ENCODE data around the gene PPP2R5E.

Gene PPP2R5E

GRCh38 chr14:63362389-63362819, 180.8 kb downstream of the PPP2R5E start:
- no peak overlapping the region for H3K9ac ChIP-seq (ENCODE audit: low read depth, low read length)
- no peak overlapping the region for H3K4me2 ChIP-seq (ENCODE audit: low read length)
- H3K4me3 ChIP-seq (ENCODE audit: low read length): no peak overlapping the region
- H3K4me1 ChIP-seq (ENCODE audit: control insufficient read depth, insufficient read depth, low read length): no peaks in the 10 kb centered on the region
- no peaks in the 10 kb centered on the region for H3K36me3 ChIP-seq (ENCODE audit: insufficient read depth, low read length)
- H3K9me3 ChIP-seq (replicated peaks; ENCODE audit: low read length): no peaks in the 10 kb centered on the region
- no peaks in the 10 kb centered on the region for H3K27me3 ChIP-seq (ENCODE audit: control insufficient read depth, insufficient read depth, low read length)

- H3K27me3 ChIP-seq (ENCODE audit: control insufficient read depth, insufficient read depth, low read length): no peaks in the 10 kb centered on the region
- no peak overlapping the region for H3K4me3 ChIP-seq (ENCODE audit: low read length)
- no peaks in the 10 kb centered on the region for H3K9me3 ChIP-seq (replicated peaks; ENCODE audit: low read length)
- H3K36me3 ChIP-seq (ENCODE audit: insufficient read depth, low read length): no peaks in the 10 kb centered on the region
- no peaks in the 10 kb centered on the region for H3K4me1 ChIP-seq (ENCODE audit: control insufficient read depth, insufficient read depth, low read length)
- H3K9ac ChIP-seq (ENCODE audit: low read depth, low read length): no peak overlapping the region
- H3K4me2 ChIP-seq (ENCODE audit: low read length): no peak overlapping the region
These were observed 181.4 kb downstream of the PPP2R5E start for GRCh38 chr14:63361790-63362189.

GRCh38 chr14:63357841-63358240, 185.3 kb downstream of the PPP2R5E start:
- H3K4me3 ChIP-seq (ENCODE audit: low read length): no peak overlapping the region
- H3K9ac ChIP-seq (ENCODE audit: low read depth, low read length): no peak overlapping the region
- no peaks in the 10 kb centered on the region for H3K4me1 ChIP-seq (ENCODE audit: control insufficient read depth, insufficient read depth, low read length)
- peaks cover 7% of the 10 kb centered on the region for H3K27me3 ChIP-seq (ENCODE audit: control insufficient read depth, insufficient read depth, low read length)
- no peaks in the 10 kb centered on the region for H3K36me3 ChIP-seq (ENCODE audit: insufficient read depth, low read length)
- H3K4me2 ChIP-seq (ENCODE audit: low read length): no peak overlapping the region
- no peaks in the 10 kb centered on the region for H3K9me3 ChIP-seq (replicated peaks; ENCODE audit: low read length)

GRCh38 chr14:63345826-63346225, 197.4 kb downstream of the PPP2R5E start:
- no peaks in the 10 kb centered on the region for H3K36me3 ChIP-seq (ENCODE audit: insufficient read depth, low read length)
- peaks cover 5% of the 10 kb centered on the region for H3K4me1 ChIP-seq (ENCODE audit: control insufficient read depth, insufficient read depth, low read length)
- H3K4me2 ChIP-seq (ENCODE audit: low read length): no peak overlapping the region
- H3K9ac ChIP-seq (ENCODE audit: low read depth, low read length): no peak overlapping the region
- H3K9me3 ChIP-seq (replicated peaks; ENCODE audit: low read length): no peaks in the 10 kb centered on the region
- H3K27me3 ChIP-seq (ENCODE audit: control insufficient read depth, insufficient read depth, low read length): peaks cover 4% of the 10 kb centered on the region
- H3K4me3 ChIP-seq (ENCODE audit: low read length): no peak overlapping the region

GRCh38 chr14:63344336-63344735, 198.8 kb downstream of the PPP2R5E start:
- Histone ChIP-seq H3K27me3 (ENCODE audit: control insufficient read depth, insufficient read depth, low read length) (peaks cover 4% of the 10 kb centered on the region), H3K9ac (ENCODE audit: low read depth, low read length) (no peak overlapping the region)

GRCh38 chr14:63343878-63344277, 199.3 kb downstream of the PPP2R5E start:
- no peaks in the 10 kb centered on the region for H3K36me3 ChIP-seq (ENCODE audit: insufficient read depth, low read length)
- no peaks in the 10 kb centered on the region for H3K9me3 ChIP-seq (replicated peaks; ENCODE audit: low read length)
- no peak overlapping the region for H3K4me2 ChIP-seq (ENCODE audit: low read length)
- no peak overlapping the region for H3K4me3 ChIP-seq (ENCODE audit: low read length)
- no peak overlapping the region for H3K9ac ChIP-seq (ENCODE audit: low read depth, low read length)
- H3K4me1 ChIP-seq (ENCODE audit: control insufficient read depth, insufficient read depth, low read length): peaks cover 5% of the 10 kb centered on the region
- H3K27me3 ChIP-seq (ENCODE audit: control insufficient read depth, insufficient read depth, low read length): peaks cover 4% of the 10 kb centered on the region

More at GRCh38 chr14:63344336-63344735, 198.8 kb downstream of the PPP2R5E start:
- Histone ChIP-seq H3K4me3 (ENCODE audit: low read length) (no peak overlapping the region), H3K4me2 (ENCODE audit: low read length) (no peak overlapping the region), H3K4me1 (ENCODE audit: control insufficient read depth, insufficient read depth, low read length) (peaks cover 5% of the 10 kb centered on the region), H3K9me3 (replicated peaks; ENCODE audit: low read length) (no peaks in the 10 kb centered on the region), H3K36me3 (ENCODE audit: insufficient read depth, low read length) (no peaks in the 10 kb centered on the region)

GRCh38 chr14:63342371-63342770, 200.8 kb downstream of the PPP2R5E start:
- no peak overlapping the region for H3K9ac ChIP-seq (ENCODE audit: low read depth, low read length)
- H3K4me2 ChIP-seq (ENCODE audit: low read length): no peak overlapping the region
- peaks cover 5% of the 10 kb centered on the region for H3K4me1 ChIP-seq (ENCODE audit: control insufficient read depth, insufficient read depth, low read length)
- H3K36me3 ChIP-seq (ENCODE audit: insufficient read depth, low read length): no peaks in the 10 kb centered on the region
- H3K9me3 ChIP-seq (replicated peaks; ENCODE audit: low read length): no peaks in the 10 kb centered on the region
- no peak overlapping the region for H3K4me3 ChIP-seq (ENCODE audit: low read length)
- H3K27me3 ChIP-seq (ENCODE audit: control insufficient read depth, insufficient read depth, low read length): no peaks in the 10 kb centered on the region

- H3K9ac ChIP-seq (ENCODE audit: low read depth, low read length): no peak overlapping the region
- no peaks in the 10 kb centered on the region for H3K9me3 ChIP-seq (replicated peaks; ENCODE audit: low read length)
- H3K27me3 ChIP-seq (ENCODE audit: control insufficient read depth, insufficient read depth, low read length): peaks cover 15% of the 10 kb centered on the region
- H3K36me3 ChIP-seq (ENCODE audit: insufficient read depth, low read length): no peaks in the 10 kb centered on the region
- no peak overlapping the region for H3K4me3 ChIP-seq (ENCODE audit: low read length)
- H3K4me1 ChIP-seq (ENCODE audit: control insufficient read depth, insufficient read depth, low read length): no peaks in the 10 kb centered on the region
- no peak overlapping the region for H3K4me2 ChIP-seq (ENCODE audit: low read length)
These were observed 214.1 kb downstream of the PPP2R5E start for GRCh38 chr14:63328787-63329737.

- Histone ChIP-seq H3K9me3 (replicated peaks; ENCODE audit: low read length) (no peaks in the 10 kb centered on the region), H3K36me3 (ENCODE audit: insufficient read depth, low read length) (no peaks in the 10 kb centered on the region), H3K4me1 (ENCODE audit: control insufficient read depth, insufficient read depth, low read length) (no peaks in the 10 kb centered on the region), H3K4me2 (ENCODE audit: low read length) (no peak overlapping the region), H3K9ac (ENCODE audit: low read depth, low read length) (no peak overlapping the region), H3K4me3 (ENCODE audit: low read length) (no peak overlapping the region), H3K27me3 (ENCODE audit: control insufficient read depth, insufficient read depth, low read length) (peaks cover 15% of the 10 kb centered on the region)
These were observed 216.3 kb downstream of the PPP2R5E start for GRCh38 chr14:63326840-63327239.

GRCh38 chr14:63322897-63323573, 220.1 kb downstream of the PPP2R5E start:
- Histone ChIP-seq H3K4me3 (ENCODE audit: low read length) (no peak overlapping the region), H3K36me3 (ENCODE audit: insufficient read depth, low read length) (no peaks in the 10 kb centered on the region), H3K9ac (ENCODE audit: low read depth, low read length) (no peak overlapping the region), H3K27me3 (ENCODE audit: control insufficient read depth, insufficient read depth, low read length) (peaks cover 18% of the 10 kb centered on the region), H3K4me1 (ENCODE audit: control insufficient read depth, insufficient read depth, low read length) (no peaks in the 10 kb centered on the region), H3K9me3 (replicated peaks; ENCODE audit: low read length) (no peaks in the 10 kb centered on the region), H3K4me2 (ENCODE audit: low read length) (no peak overlapping the region)

- H3K4me2 ChIP-seq (ENCODE audit: low read length): no peak overlapping the region
- H3K27me3 ChIP-seq (ENCODE audit: control insufficient read depth, insufficient read depth, low read length): peaks cover 18% of the 10 kb centered on the region
- no peaks in the 10 kb centered on the region for H3K4me1 ChIP-seq (ENCODE audit: control insufficient read depth, insufficient read depth, low read length)
- H3K9me3 ChIP-seq (replicated peaks; ENCODE audit: low read length): no peaks in the 10 kb centered on the region
- H3K9ac ChIP-seq (ENCODE audit: low read depth, low read length): no peak overlapping the region
- H3K36me3 ChIP-seq (ENCODE audit: insufficient read depth, low read length): no peaks in the 10 kb centered on the region
- no peak overlapping the region for H3K4me3 ChIP-seq (ENCODE audit: low read length)
These were observed 220.7 kb downstream of the PPP2R5E start for GRCh38 chr14:63322472-63322871.

Data from skeletal muscle satellite cell (primary cell).